Sigmoid colon (tissue), 4 donors: Measurements from ENCODE around the gene DDX25.

Experiments
- POLR2A ChIP-seq, 2 donors: fragments of 450-650 bp; IDR thresholded peaks; one replicate each; pipeline ENCODE4 v1.6.1; 2016; ENCODE audit warnings: antibody characterized with exemption in 2 of 2, mild to moderate bottlenecking in 2 of 2, moderate library complexity in 2 of 2
- POLR2AphosphoS5 ChIP-seq, 4 donors: sonication (generic); formaldehyde crosslinking; IDR thresholded peaks; one replicate each; pipeline ENCODE4 v1.6.1; 2017; ENCODE audit warnings: antibody characterized with exemption in 4 of 4
- TF ChIP-seq, protein P1 (sequence below), 4 experiments: fragments of 450-650 bp in 3 of 4; fragments of 200-600 bp in 1 of 4; IDR thresholded peaks; one replicate each; pipeline ENCODE4 v1.5.1; 2016 to 2019; ENCODE audit warnings: antibody characterized with exemption in 4 of 4, mild to moderate bottlenecking in 3 of 4, moderate library complexity in 2 of 4

DNA sequence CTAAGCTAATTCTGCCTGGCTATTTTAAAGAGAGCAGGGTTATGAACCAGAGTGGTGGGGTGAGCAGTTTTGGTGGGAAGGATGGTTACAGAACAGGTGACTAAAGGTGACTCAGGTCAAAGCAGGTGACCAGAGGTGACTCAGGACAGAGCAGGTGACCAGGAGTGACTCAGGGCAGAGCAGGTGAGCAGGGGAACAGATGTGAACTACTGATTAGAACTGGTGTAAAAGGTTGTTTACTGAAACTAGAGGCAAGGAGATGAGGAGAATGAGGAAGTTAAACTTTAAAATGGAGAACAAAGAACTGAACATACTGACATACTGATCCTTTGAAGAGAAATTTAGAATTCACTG is 32.2 kb upstream of the DDX25 start:
- no peak for TF ChIP-seq POLR2A (IDR thresholded peaks at IDR 0.05)
- TF ChIP-seq, protein P1, sequence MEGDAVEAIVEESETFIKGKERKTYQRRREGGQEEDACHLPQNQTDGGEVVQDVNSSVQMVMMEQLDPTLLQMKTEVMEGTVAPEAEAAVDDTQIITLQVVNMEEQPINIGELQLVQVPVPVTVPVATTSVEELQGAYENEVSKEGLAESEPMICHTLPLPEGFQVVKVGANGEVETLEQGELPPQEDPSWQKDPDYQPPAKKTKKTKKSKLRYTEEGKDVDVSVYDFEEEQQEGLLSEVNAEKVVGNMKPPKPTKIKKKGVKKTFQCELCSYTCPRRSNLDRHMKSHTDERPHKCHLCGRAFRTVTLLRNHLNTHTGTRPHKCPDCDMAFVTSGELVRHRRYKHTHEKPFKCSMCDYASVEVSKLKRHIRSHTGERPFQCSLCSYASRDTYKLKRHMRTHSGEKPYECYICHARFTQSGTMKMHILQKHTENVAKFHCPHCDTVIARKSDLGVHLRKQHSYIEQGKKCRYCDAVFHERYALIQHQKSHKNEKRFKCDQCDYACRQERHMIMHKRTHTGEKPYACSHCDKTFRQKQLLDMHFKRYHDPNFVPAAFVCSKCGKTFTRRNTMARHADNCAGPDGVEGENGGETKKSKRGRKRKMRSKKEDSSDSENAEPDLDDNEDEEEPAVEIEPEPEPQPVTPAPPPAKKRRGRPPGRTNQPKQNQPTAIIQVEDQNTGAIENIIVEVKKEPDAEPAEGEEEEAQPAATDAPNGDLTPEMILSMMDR (IDR thresholded peaks at IDR 0.05): no peak
- no peak for TF ChIP-seq POLR2AphosphoS5 (IDR thresholded peaks at IDR 0.05)
